HepG2 (cell line): ENCODE measurements around the gene GPN2. TPM values are rescaled to one million over a fixed set of nuclear protein-coding genes. Genes with fewer than 3 reads are reported as not detected.
A peak's percentile ranks its signal among the peaks of the same experiment; 100 is the strongest.

Experiments
- ATF3 ChIP-seq: sonication (generic); formaldehyde crosslinking; IDR thresholded peaks from 2 replicates; pipeline ENCODE4 v1.4.0; 2020; ENCODE audit warnings: missing genetic modification reagents
- ATF7 ChIP-seq, 2 experiments: fragments of 450-650 bp in 1 of 2; sonication (generic) in 1 of 2; formaldehyde crosslinking in 1 of 2; IDR thresholded peaks; 2 replicates each; pipeline versions ENCODE4 v1.4.0 to v1.6.1; 2016 to 2020; ENCODE audit warnings: antibody characterized with exemption in 1 of 2, mild to moderate bottlenecking in 1 of 2, missing genetic modification reagents in 1 of 2
- ATF7-NPFF ChIP-seq: sonication (generic); formaldehyde crosslinking; IDR thresholded peaks from 2 replicates; pipeline ENCODE4 v1.8.1; 2023; ENCODE audit warnings: mild to moderate bottlenecking, low read depth, missing genetic modification reagents, moderate library complexity
- BHLHE40 ChIP-seq: IDR thresholded peaks from 2 replicates; pipeline ENCODE4 v1.6.1; 2011; ENCODE audit warnings: low read length, improper control_type of control experiment
- CBFB ChIP-seq: sonication (generic); formaldehyde crosslinking; IDR thresholded peaks from 2 replicates; pipeline ENCODE4 v1.4.0; 2020; ENCODE audit warnings: missing genetic modification reagents
- DNMT3B ChIP-seq: conservative IDR thresholded peaks from 2 replicates; pipeline ENCODE4 v1.6.1; 2016; ENCODE audit warnings: missing biosample characterization, control low read depth
- FOXO4 ChIP-seq: sonication (generic); formaldehyde crosslinking; conservative IDR thresholded peaks from 2 replicates; pipeline ENCODE4 v1.8.1; 2023; ENCODE audit warnings: missing genetic modification reagents
- GABPA ChIP-seq, 2 experiments: IDR thresholded peaks; 2 replicates each; pipeline ENCODE4 v1.6.1; 2011 to 2016; ENCODE audit warnings: low read depth in 2 of 2, low read length in 1 of 2, missing biosample characterization in 1 of 2, missing genetic modification characterization in 1 of 2
- GATAD2A ChIP-seq: IDR thresholded peaks from 2 replicates; pipeline ENCODE4 v1.6.1; 2016
- GTF2F1 ChIP-seq: fragments of 150-350 bp; IDR thresholded peaks from 2 replicates; pipeline ENCODE4 v1.6.1; 2014; ENCODE audit warnings: low read length
- HDAC6 ChIP-seq: fragments of 200-600 bp; sonication (generic); IDR thresholded peaks from 2 replicates; pipeline ENCODE4 v1.7.0; 2017; ENCODE audit warnings: mild to moderate bottlenecking, antibody characterized with exemption, low read length, low read depth
- HOXD1 ChIP-seq: sonication (generic); formaldehyde crosslinking; IDR thresholded peaks from 2 replicates; pipeline ENCODE4 v1.5.0; 2020; ENCODE audit warnings: missing genetic modification reagents
- KAT8 ChIP-seq: IDR thresholded peaks from 2 replicates; pipeline ENCODE4 v1.6.1; 2016; ENCODE audit warnings: missing genetic modification reagents, missing compliant biosample characterization
- MLXIP ChIP-seq: sonication (generic); formaldehyde crosslinking; IDR thresholded peaks from 2 replicates; pipeline ENCODE4 v1.9.0; 2021; ENCODE audit warnings: missing genetic modification reagents, borderline replicate concordance
- MYC ChIP-seq: sonication (generic); formaldehyde crosslinking; IDR thresholded peaks from 2 replicates; pipeline ENCODE4 v1.9.0; 2021; ENCODE audit warnings: missing genetic modification reagents, borderline replicate concordance
- RARA ChIP-seq: IDR thresholded peaks from 2 replicates; pipeline ENCODE4 v1.6.1; 2016; ENCODE audit warnings: missing genetic modification reagents, missing compliant biosample characterization
- SAP130 ChIP-seq: IDR thresholded peaks from 2 replicates; pipeline ENCODE4 v1.6.1; 2016; ENCODE audit warnings: low read depth
- SETDB1 ChIP-seq: sonication (generic); formaldehyde crosslinking; IDR thresholded peaks from 2 replicates; pipeline ENCODE4 v1.5.1; 2020; ENCODE audit warnings: missing genetic modification reagents, mild to moderate bottlenecking, borderline replicate concordance
- SRSF1 ChIP-seq: fragments of 200-400 bp; formaldehyde crosslinking; optimal IDR thresholded peaks from 2 replicates; pipeline ENCODE3; 2017; ENCODE audit warnings: mild to moderate bottlenecking, low read depth, low read length, moderate library complexity
- STAG1 ChIP-seq: sonication (generic); formaldehyde crosslinking; IDR thresholded peaks from 2 replicates; pipeline ENCODE4 v1.4.0; 2020; ENCODE audit warnings: missing genetic modification reagents
- SYNCRIP ChIP-seq: fragments of 200-400 bp; formaldehyde crosslinking; IDR thresholded peaks from 2 replicates; pipeline ENCODE4 v1.6.1; 2018; ENCODE audit warnings: mild to moderate bottlenecking, low read depth, low read length; ENCODE audit not compliant: insufficient read depth
- ZNF160 ChIP-seq: sonication (generic); formaldehyde crosslinking; IDR thresholded peaks from 2 replicates; pipeline ENCODE4 v1.8.0; 2022; ENCODE audit warnings: mild to moderate bottlenecking, inconsistent platforms, missing genetic modification reagents
- ZNF282 ChIP-seq: fragments of 450-650 bp; IDR thresholded peaks from 2 replicates; pipeline ENCODE4 v1.6.1; 2018; ENCODE audit not compliant: partially characterized antibody
- ZNF460 ChIP-seq: sonication (generic); formaldehyde crosslinking; IDR thresholded peaks from 2 replicates; pipeline ENCODE4 v1.5.1; 2020; ENCODE audit warnings: missing genetic modification reagents, mild to moderate bottlenecking, borderline replicate concordance
- ZNF713 ChIP-seq: sonication (generic); formaldehyde crosslinking; IDR thresholded peaks from 2 replicates; pipeline ENCODE4 v1.4.0; 2020; ENCODE audit warnings: mild to moderate bottlenecking, missing genetic modification reagents
- ZSCAN21 ChIP-seq: sonication (generic); formaldehyde crosslinking; IDR thresholded peaks from 2 replicates; pipeline ENCODE4 v1.8.0; 2022; ENCODE audit warnings: mild to moderate bottlenecking, missing genetic modification reagents, moderate library complexity, borderline replicate concordance
- polyA plus RNA-seq, 8 experiments: library from polyadenylated mRNA; depleted of rRNA in 3 of 8; stranded (reverse) in 7 of 8; unstranded in 1 of 8; fragments of >200 nt; fragmentation: Illumina TruSeq in 4 of 8; extraction: Trizol in 4 of 8; gene quantifications; 2 replicates each; pipeline versions ENCODE4 v1.2.1 to v1.2.3, GENCODE V29; 2011 to 2016; ENCODE audit warnings: low read depth in 4 of 8, missing spikeins in 1 of 8, mixed read lengths in 1 of 8; ENCODE audit not compliant: insufficient read depth in 1 of 8
- total RNA-seq, 5 experiments: library from RNA; depleted of rRNA; stranded (reverse); fragments of >200 nt; fragmentation: Illumina TruSeq; extraction: Trizol; gene quantifications; 2 replicates each; pipeline ENCODE4 v1.2.3, GENCODE V29; 2016; ENCODE audit warnings: low read depth in 1 of 5
- TF ChIP-seq, protein P1 (sequence below): IDR thresholded peaks from 2 replicates; pipeline ENCODE4 v1.6.1; 2016

GPN2 gene
- total and polyA plus RNA-seq, 2 of the 13 experiments (the other 11 are each of a cell fraction or from before 2014, with no cell fraction given), result 19.3 to 38.9 TPM

DNA sequence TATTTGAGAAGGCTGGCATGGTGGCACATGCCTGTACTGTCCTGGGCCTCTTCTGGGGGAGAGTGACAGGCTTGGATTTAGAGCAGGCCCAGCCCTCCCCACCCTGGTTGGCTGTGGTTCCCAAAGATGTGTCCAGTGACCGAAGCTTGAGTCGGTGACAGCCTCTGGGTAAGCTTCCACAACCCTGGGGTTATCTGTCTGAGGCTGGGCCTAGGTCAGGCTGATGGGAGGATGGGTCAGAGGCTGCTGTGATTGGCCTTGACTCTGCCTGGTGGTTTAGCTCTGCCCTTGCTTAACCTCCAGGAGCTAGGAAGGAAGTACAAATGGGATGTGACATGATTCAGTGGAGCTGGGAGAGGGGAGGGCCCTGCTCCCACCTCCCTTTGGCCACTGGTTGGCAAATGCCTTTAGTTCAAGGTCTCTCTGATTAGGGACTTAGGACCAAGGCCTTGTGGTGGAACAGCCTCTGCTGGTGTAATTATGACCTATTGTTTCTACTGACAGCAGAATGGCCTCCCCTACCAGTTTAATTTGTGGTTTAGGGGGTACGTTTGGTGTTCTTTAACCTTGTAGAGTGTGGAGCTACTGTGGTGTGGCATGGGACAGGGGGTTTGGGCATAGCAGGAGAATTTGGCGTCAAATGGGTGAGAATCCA is 48.0 kb upstream of the GPN2 start (continued):
- TF ChIP-seq MLXIP (CRISPR knock-in tag) (no peak), GATAD2A (CRISPR knock-in tag) (peak; percentile 94), SYNCRIP (no peak), ZNF282 (no peak), HDAC6 (no peak), HOXD1 (CRISPR knock-in tag) (peak; percentile 48; the same call in 1 of the 2 replicates), SRSF1 (no peak), ATF7 (IDR thresholded peaks at IDR 0.05) (no peak), ATF7 (CRISPR knock-in tag; IDR thresholded peaks at IDR 0.05) (0 out of 2 replicates have a peak, but pooled peaks have one; percentile 58), GABPA (IDR thresholded peaks at IDR 0.05; ENCODE audit: low read depth, low read length) (no peak), GABPA (CRISPR knock-in tag; IDR thresholded peaks at IDR 0.05; ENCODE audit: low read depth) (peak; percentile 73), SAP130 (CRISPR knock-in tag) (peak; percentile 95), ZNF460 (CRISPR knock-in tag) (peak; percentile 51; the same call in 1 of the 2 replicates), KAT8 (CRISPR knock-in tag) (peak; percentile 69), ZSCAN21 (CRISPR knock-in tag) (no peak), MYC (CRISPR knock-in tag) (peak; percentile 66), GTF2F1 (no peak), ZNF713 (CRISPR knock-in tag) (peak; percentile 93; the same call in 1 of the 2 replicates), FOXO4 (CRISPR knock-in tag) (no peak), BHLHE40 (no peak), SETDB1 (no peak), DNMT3B (CRISPR knock-in tag) (no peak), RARA (CRISPR knock-in tag) (peak; percentile 99), ZNF160 (no peak; the same call in none of the 2 replicates), CBFB (CRISPR knock-in tag) (peak; percentile 85), STAG1 (CRISPR knock-in tag) (peak; percentile 21), ATF3 (CRISPR knock-in tag) (peak; percentile 55; the same call in 1 of the 2 replicates), ATF7-NPFF (peak; percentile 75)
- TF ChIP-seq, protein P1, sequence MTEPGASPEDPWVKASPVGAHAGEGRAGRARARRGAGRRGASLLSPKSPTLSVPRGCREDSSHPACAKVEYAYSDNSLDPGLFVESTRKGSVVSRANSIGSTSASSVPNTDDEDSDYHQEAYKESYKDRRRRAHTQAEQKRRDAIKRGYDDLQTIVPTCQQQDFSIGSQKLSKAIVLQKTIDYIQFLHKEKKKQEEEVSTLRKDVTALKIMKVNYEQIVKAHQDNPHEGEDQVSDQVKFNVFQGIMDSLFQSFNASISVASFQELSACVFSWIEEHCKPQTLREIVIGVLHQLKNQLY (CRISPR knock-in tag), result peak; percentile 20
